CMK (cell line): ENCODE data around the gene TMEM131L.
"Not testable (repeated sequence)": the region's sequence is repeated elsewhere in the genome, so short reads cannot be mapped to it uniquely, and the experiment has no call there.

Experiments used
- DNase-seq: peaks from one replicate; pipeline ENCODE4 v3.0.0-alpha.2; 2010; ENCODE audit warnings: low read depth

The TMEM131L gene

GRCh38 chr4:153539422-153539821 lies 73.3 kb downstream of the TMEM131L start:
- DNase-seq: no peak

GRCh38 chr4:153541456-153542096 lies 75.4 kb downstream of the TMEM131L start:
- no peak for DNase-seq

GRCh38 chr4:153542131-153542530 lies 76.0 kb downstream of the TMEM131L start:
- no peak for DNase-seq

- no peak for DNase-seq
These were observed 76.7 kb downstream of the TMEM131L start for GRCh38 chr4:153542834-153543233.

- DNase-seq: no peak
These were observed 77.2 kb downstream of the TMEM131L start for GRCh38 chr4:153543351-153543750.

GRCh38 chr4:153545822-153546221 lies 79.7 kb downstream of the TMEM131L start:
- DNase-seq: no peak

- no peak for DNase-seq
These were observed 80.1 kb downstream of the TMEM131L start for GRCh38 chr4:153546280-153546679.

- DNase-seq: no peak
These were observed 81.4 kb downstream of the TMEM131L start for GRCh38 chr4:153547520-153547919.

GRCh38 chr4:153548907-153549306 lies 82.7 kb downstream of the TMEM131L start:
- not testable (repeated sequence) for DNase-seq

- DNase-seq: no peak
These were observed 83.2 kb downstream of the TMEM131L start for GRCh38 chr4:153549405-153549804.

GRCh38 chr4:153553155-153553818 lies 87.1 kb downstream of the TMEM131L start:
- DNase-seq: no peak

GRCh38 chr4:153553819-153554170 lies 87.6 kb downstream of the TMEM131L start:
- DNase-seq: no peak

- DNase-seq: no peak
These were observed 89.7 kb downstream of the TMEM131L start for GRCh38 chr4:153555730-153556434.

- no peak for DNase-seq
These were observed 90.3 kb downstream of the TMEM131L start for GRCh38 chr4:153556435-153556815.

- DNase-seq: no peak
These were observed 94.7 kb downstream of the TMEM131L start for GRCh38 chr4:153560908-153561307.

GRCh38 chr4:153564630-153565525 lies 98.7 kb downstream of the TMEM131L start:
- DNase-seq: no peak

- no peak for DNase-seq
These were observed 100.5 kb downstream of the TMEM131L start for GRCh38 chr4:153566631-153567150.

GRCh38 chr4:153567660-153568059 lies 101.5 kb downstream of the TMEM131L start:
- not testable (repeated sequence) for DNase-seq

- no peak for DNase-seq
These were observed 104.2 kb downstream of the TMEM131L start for GRCh38 chr4:153570228-153570973.

GRCh38 chr4:153571006-153571545 lies 104.9 kb downstream of the TMEM131L start:
- no peak for DNase-seq

- no peak for DNase-seq
These were observed 106.4 kb downstream of the TMEM131L start for GRCh38 chr4:153572609-153573008.
